HG02885 (cell line): ENCODE results near the gene CSTF2T.

Source experiments
- ATAC-seq: cut with Tn5 transposase; IDR thresholded peaks from one replicate; pipeline ENCODE4 v1.9.1; 2021; ENCODE audit warnings: mild to moderate bottlenecking; ENCODE audit not compliant: unreplicated experiment, poor library complexity

Gene CSTF2T

GRCh38 chr10:51699475-51700227, at the start of gene CSTF2T:
TSS of gene CSTF2T (minus strand) at chr10:51699595. CDS start at chr10:51699549, 46 bp downstream.
- ATAC-seq, result peak; percentile 94

- ATAC-seq, result no peak
Observed at GRCh38 chr10:51748959-51749358, 49.6 kb upstream of the CSTF2T start.

GRCh38 chr10:51747216-51747615, 47.8 kb upstream of the CSTF2T start:
- no peak for ATAC-seq

- ATAC-seq, result no peak
Observed at GRCh38 chr10:51745397-51745796, 46.0 kb upstream of the CSTF2T start.

GRCh38 chr10:51744235-51745000, 45.0 kb upstream of the CSTF2T start:
- ATAC-seq, result peak; percentile 56

- peak; percentile 82 for ATAC-seq
Observed at GRCh38 chr10:51743146-51743545, 43.8 kb upstream of the CSTF2T start.

GRCh38 chr10:51733057-51733456, 33.7 kb upstream of the CSTF2T start:
- ATAC-seq, result no peak

GRCh38 chr10:51729822-51730555, 30.6 kb upstream of the CSTF2T start:
- ATAC-seq, result no peak

GRCh38 chr10:51724038-51724437, 24.6 kb upstream of the CSTF2T start:
- ATAC-seq, result no peak

- no peak for ATAC-seq
Observed at GRCh38 chr10:51718804-51719291, 19.5 kb upstream of the CSTF2T start.

- ATAC-seq, result no peak
Observed at GRCh38 chr10:51716981-51717380, 17.6 kb upstream of the CSTF2T start.

GRCh38 chr10:51711519-51711891, 12.1 kb upstream of the CSTF2T start:
- ATAC-seq, result no peak

- ATAC-seq, result no peak
Observed at GRCh38 chr10:51709324-51709972, 10.1 kb upstream of the CSTF2T start.

GRCh38 chr10:51708609-51709008, 9.2 kb upstream of the CSTF2T start:
- no peak for ATAC-seq

- ATAC-seq, result no peak
Observed at GRCh38 chr10:51707821-51708424, 8.5 kb upstream of the CSTF2T start.

GRCh38 chr10:51707392-51707791, 8.0 kb upstream of the CSTF2T start:
- ATAC-seq, result no peak

- no peak for ATAC-seq
Observed at GRCh38 chr10:51706225-51706624, 6.8 kb upstream of the CSTF2T start.

- ATAC-seq, result no peak
Observed at GRCh38 chr10:51705774-51706173, 6.4 kb upstream of the CSTF2T start.

GRCh38 chr10:51700228-51700817, 928 bp upstream of the CSTF2T start:
- ATAC-seq, result no peak

GRCh38 chr10:51699145-51699474, 285 bp downstream of the CSTF2T start:
- ATAC-seq, result peak; percentile 31
